GM06990 (cell line): Measurements from ENCODE around the gene CLEC4G.

Source experiments
- DNase-seq: peaks from one replicate; pipeline ENCODE4 v3.0.0-alpha.2; 2011; ENCODE audit not compliant: insufficient read length; ENCODE audit errors: extremely low read depth
- H3K27me3 ChIP-seq: replicated peaks from 2 replicates; pipeline ENCODE4 v1.6.0; 2011; ENCODE audit warnings: low read length; ENCODE audit not compliant: control insufficient read depth, insufficient read depth
- H3K36me3 ChIP-seq: 2 replicates; pipeline ENCODE4 v1.5.1; 2011; ENCODE audit warnings: low read length; ENCODE audit not compliant: control insufficient read depth, insufficient read depth
- H3K4me3 ChIP-seq: replicated peaks from 2 replicates; pipeline ENCODE4 v1.5.1; 2011; ENCODE audit warnings: low read depth, mild to moderate bottlenecking, control low read depth, low read length
- TF ChIP-seq, protein P1 (sequence below): IDR thresholded peaks from 2 replicates; pipeline ENCODE4 v1.5.1; 2011; ENCODE audit warnings: low read length, control low read depth, mild to moderate bottlenecking, inconsistent platforms; ENCODE audit not compliant: insufficient read depth, poor library complexity, severe bottlenecking

Gene CLEC4G

DNA sequence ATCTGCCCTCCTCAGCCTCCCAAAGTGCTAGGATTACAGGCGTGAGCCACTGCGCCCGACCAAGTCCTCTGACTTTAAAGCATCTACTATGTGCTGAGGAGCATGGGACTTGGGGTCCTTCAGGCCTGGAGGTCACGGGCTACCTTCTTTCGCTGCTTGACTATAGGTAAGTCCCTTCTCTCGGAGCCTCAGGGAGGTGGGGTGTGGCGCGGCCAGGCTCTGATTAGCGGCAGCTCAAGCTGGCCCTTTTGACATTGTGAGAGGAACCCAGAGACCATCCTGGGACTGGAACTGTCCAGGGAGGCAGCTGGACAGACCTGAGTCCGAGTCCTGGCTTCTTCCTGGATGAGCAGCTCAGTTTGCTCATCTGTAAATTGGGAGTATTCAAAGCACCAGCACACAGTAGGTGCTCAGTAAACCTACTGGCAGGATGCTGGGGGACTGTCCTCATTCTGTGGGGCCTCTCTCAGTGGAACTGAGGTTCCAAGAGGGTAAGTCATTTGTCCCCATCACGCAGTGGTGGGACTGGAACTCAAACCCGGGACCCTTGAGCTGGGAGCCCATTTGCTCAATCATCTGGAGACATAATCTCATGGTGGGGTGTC is 30.8 kb downstream of the CLEC4G start:
- Histone ChIP-seq H3K36me3 (peaks cover 24% of the 10 kb centered on the region), H3K4me3 (peak overlapping the region; percentile 81), H3K27me3 (no peaks in the 10 kb centered on the region)
- TF ChIP-seq, protein P1, sequence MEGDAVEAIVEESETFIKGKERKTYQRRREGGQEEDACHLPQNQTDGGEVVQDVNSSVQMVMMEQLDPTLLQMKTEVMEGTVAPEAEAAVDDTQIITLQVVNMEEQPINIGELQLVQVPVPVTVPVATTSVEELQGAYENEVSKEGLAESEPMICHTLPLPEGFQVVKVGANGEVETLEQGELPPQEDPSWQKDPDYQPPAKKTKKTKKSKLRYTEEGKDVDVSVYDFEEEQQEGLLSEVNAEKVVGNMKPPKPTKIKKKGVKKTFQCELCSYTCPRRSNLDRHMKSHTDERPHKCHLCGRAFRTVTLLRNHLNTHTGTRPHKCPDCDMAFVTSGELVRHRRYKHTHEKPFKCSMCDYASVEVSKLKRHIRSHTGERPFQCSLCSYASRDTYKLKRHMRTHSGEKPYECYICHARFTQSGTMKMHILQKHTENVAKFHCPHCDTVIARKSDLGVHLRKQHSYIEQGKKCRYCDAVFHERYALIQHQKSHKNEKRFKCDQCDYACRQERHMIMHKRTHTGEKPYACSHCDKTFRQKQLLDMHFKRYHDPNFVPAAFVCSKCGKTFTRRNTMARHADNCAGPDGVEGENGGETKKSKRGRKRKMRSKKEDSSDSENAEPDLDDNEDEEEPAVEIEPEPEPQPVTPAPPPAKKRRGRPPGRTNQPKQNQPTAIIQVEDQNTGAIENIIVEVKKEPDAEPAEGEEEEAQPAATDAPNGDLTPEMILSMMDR = no peak
- DNase-seq = peak; percentile 68

DNA sequence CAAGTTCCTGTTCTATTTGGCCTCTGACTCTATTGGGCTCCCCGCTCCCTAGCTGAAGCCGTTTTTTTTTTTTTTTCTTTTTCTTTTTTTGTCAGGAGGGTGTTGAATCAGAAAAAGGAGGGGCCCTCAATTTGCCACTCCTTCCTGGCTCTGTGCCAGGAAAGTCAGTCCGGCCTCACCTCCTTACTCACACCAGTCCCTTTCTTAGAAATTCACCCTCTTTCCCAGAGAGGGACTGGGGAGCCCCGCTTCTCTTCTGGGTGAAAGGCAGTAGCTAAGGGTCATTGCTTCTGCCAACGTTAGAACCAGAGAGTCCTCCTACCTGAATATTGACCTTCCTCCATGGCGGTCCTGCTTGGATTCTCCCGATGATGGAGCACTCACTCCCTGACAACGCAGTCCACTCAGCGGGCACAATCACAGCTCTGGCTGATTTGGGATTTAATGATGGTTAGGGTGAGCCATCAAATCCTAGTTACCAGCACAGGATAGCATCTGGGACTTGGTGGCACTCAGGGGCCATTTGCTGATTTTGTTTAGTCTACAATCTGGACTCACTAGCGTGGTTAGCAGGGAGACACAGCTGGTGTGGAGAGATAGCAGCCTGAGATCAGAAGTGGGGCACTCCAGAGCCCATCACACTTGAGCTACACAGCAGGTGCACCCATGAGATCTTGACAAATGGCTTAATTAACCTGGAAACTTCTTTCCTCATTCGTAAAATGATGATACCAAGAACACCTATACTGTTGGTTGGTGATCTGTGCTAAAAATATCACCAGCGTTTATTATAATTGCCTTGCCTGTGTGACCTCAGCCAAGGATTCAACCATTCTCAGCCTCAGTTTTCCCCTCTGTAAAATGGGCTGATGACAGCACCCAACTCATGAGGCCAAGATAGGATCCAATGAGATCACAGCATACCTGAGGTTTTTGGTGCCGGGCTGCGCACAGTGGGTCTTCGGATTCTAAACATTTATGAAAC is 32.2 kb downstream of the CLEC4G start:
- TF ChIP-seq, protein P1 = no peak
- peak; percentile 66 for DNase-seq
- Histone ChIP-seq H3K36me3 (peaks cover 35% of the 10 kb centered on the region), H3K27me3 (no peaks in the 10 kb centered on the region), H3K4me3 (peak overlapping the region; percentile 81)

DNA sequence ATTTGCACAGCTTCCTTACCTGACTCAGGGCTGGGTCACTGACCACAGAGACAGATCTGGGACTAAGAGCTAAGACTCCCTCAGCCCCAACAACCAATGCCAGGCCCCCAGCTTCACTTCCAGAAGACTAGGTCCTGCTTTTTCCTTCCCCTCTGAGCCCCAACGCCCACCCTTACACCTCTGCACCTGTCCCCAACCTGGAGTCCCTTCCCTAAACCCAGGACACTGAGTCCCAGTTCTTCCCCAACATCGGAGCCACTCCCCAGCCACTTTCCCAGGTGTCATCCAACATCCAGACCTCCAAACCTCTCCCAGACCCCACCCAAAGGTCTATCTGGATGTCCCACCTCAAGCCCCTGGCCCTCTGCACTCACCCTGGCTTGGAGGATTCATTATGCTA is 32.9 kb downstream of the CLEC4G start:
- H3K36me3 ChIP-seq = peaks cover 41% of the 10 kb centered on the region
- no peaks in the 10 kb centered on the region for H3K27me3 ChIP-seq
- no peak for DNase-seq
- H3K4me3 ChIP-seq = peak overlapping the region; percentile 81
- TF ChIP-seq, protein P1 = no peak

DNA sequence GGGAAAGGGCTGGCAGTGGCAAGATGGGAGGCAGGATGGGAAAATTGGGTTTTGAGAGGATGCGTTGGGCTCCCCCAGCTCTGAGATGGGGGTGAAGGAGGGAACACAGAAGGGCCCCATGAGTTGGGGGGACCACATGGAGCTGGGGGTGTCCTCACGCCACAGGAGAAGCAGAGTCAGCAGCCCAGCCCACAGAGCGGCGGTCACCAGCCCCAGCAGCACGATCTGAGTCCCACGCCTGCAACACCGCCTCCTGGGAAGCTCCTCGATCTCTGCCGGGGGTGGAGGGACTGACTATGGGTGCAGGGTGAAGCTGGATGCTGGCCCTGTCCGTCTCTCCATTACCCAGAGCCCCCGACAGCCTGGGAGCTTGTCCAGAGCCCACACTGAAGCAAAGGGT is 33.3 kb downstream of the CLEC4G start:
- Histone ChIP-seq H3K4me3 (peak overlapping the region; percentile 81), H3K36me3 (peaks cover 42% of the 10 kb centered on the region), H3K27me3 (no peaks in the 10 kb centered on the region)
- no peak for DNase-seq
- TF ChIP-seq, protein P1 = no peak

DNA sequence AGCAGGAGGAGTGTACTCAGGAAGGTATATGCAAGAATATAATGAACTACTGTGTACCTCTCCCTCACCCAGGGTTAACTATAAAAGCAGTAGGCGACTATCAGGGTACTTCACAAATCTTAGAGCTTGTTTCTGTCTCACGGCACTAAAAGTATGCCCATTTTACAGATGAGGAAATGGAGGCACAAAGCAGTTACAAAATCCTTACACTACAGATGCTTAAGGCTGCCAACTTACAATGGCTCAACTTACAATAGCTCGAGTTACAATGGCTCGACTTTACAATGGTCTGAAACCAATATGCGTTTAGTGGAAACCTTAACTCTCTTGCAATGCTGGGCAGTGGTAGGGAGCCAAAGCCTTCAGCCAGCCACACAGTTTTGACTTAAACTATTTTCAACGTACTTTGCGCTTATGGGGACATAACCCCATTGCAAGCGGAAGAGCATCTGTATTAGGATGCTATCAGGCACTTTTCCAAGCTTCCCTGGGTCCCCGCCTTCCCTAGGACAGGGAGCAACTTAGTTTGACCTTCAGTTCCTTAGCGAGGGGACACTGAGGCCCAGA is 34.1 kb downstream of the CLEC4G start:
- no peak for DNase-seq
- TF ChIP-seq, protein P1 = no peak
- peak overlapping the region; percentile 81 for H3K4me3 ChIP-seq
- H3K36me3 ChIP-seq = peaks cover 46% of the 10 kb centered on the region
- H3K27me3 ChIP-seq = no peaks in the 10 kb centered on the region
